ENCODE data around the gene CUZD1. TPM values are rescaled to one million over a fixed set of nuclear protein-coding genes. Genes with fewer than 3 reads are reported as not detected.
A peak's percentile ranks its signal among the peaks of the same experiment; 100 is the strongest.

Gene CUZD1
- total RNA-seq, 2 experiments from 2014 or later, result 1.6 to 1.7 TPM

- intact Hi-C loops (cut with DNase I, micrococcal nuclease), result no loop called here
- no peak overlapping the region for H3K4me3 Mint-ChIP-seq
- ChIA-PET CTCF (no interaction called here), POLR2A (no interaction called here)
- no peak overlapping the region for H3K27ac Mint-ChIP-seq
- no peaks in the 10 kb centered on the region for H3K4me1 Mint-ChIP-seq
- DNase-seq (no peak), ATAC-seq (no peak)
- no peaks in the 10 kb centered on the region for H3K9me3 Mint-ChIP-seq (ENCODE audit: low read depth)
- peaks cover 16% of the 10 kb centered on the region for H3K27me3 Mint-ChIP-seq
- H3K36me3 Mint-ChIP-seq (ENCODE audit: low read depth), result no peaks in the 10 kb centered on the region
These were observed 48.9 kb downstream of the CUZD1 start for GRCh38 chr10:122796796-122797195.

DNA sequence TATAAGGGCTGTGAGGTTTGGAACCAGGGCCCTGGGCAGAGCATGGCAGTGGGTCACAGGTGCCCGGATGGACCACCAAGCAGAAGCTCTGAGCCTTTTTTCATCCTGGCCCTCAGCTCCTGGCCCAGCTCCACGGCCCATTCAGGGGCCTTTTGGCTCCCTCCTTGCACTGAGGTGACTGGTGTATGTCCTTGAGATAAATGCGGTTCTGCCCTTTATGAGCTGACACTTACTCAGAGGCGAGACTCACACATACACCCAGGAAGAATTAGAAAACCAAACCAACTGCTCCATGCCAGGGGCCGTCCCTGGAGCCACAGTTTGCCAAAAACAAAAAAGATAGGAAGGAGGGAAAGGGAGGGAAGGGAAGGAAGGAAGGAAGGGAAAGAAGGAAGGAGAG is 49.7 kb downstream of the CUZD1 start:
- no peak for ATAC-seq
- H3K9me3 Mint-ChIP-seq (ENCODE audit: low read depth), result no peaks in the 10 kb centered on the region
- CTCF ChIA-PET, result interaction anchor here (0.7 kb wide), 1 partner anchor 145 kb away, joined by 3 read pairs; no protein-coding TSS in a partner anchor
- intact Hi-C loops (cut with DNase I, micrococcal nuclease), result no loop called here
- no peak overlapping the region for H3K4me3 Mint-ChIP-seq
- H3K27ac Mint-ChIP-seq, result no peak overlapping the region
- DNase-seq, result no peak
- POLR2A ChIA-PET, result no interaction called here
- no peaks in the 10 kb centered on the region for H3K4me1 Mint-ChIP-seq
- H3K36me3 Mint-ChIP-seq (ENCODE audit: low read depth), result no peaks in the 10 kb centered on the region
- H3K27me3 Mint-ChIP-seq, result peaks cover 16% of the 10 kb centered on the region

DNA sequence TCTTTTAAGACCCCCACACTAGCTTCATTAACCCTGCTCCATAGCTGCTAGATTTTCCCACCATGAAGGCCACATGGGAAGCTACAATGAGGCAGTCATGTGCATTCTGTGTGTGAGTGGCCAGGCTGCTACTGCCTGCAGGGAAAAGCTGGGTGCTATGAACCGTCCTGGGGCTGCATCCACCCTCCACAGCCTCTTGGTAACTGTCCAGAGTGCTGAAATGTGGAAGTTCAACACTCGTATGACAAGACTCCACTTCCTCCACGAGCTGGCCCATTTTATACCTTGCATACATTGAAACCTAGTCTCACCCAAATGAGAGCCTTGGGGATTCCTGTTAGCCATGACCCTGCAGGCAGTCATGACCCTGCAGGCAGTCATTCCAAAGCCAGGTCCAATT is 59.4 kb downstream of the CUZD1 start:
- intact Hi-C loops (cut with DNase I, micrococcal nuclease), result no loop called here
- Mint-ChIP-seq H3K9me3 (ENCODE audit: low read depth) (no peaks in the 10 kb centered on the region), H3K27me3 (peaks cover 15% of the 10 kb centered on the region), H3K4me1 (no peaks in the 10 kb centered on the region), H3K36me3 (ENCODE audit: low read depth) (no peaks in the 10 kb centered on the region), H3K27ac (no peak overlapping the region), H3K4me3 (no peak overlapping the region)
- ATAC-seq, result no peak
- ChIA-PET POLR2A (no interaction called here), CTCF (no interaction called here)
- peak; percentile 10 for DNase-seq

DNA sequence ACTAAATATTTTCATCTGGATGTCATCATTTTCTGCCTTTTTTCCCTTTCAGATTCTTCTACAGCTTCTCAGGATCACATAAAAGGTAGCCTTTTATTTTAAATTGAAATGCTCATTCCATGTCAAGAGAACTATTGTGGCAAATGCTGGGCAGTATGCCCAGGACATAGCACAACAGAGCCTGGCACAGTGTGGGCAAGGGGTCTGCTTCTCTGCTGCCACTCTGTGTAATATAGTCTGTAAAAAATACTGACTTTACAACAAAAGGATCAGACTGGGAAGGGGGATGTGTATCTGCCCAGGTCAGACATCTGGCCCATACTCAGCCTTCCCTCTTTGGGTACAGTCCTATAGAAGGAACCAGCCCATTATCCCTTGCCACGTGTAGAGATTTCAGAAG is 62.7 kb downstream of the CUZD1 start:
- Mint-ChIP-seq H3K4me1 (no peaks in the 10 kb centered on the region), H3K4me3 (no peak overlapping the region), H3K27ac (no peak overlapping the region), H3K27me3 (peaks cover 14% of the 10 kb centered on the region), H3K9me3 (ENCODE audit: low read depth) (no peaks in the 10 kb centered on the region), H3K36me3 (ENCODE audit: low read depth) (no peaks in the 10 kb centered on the region)
- ATAC-seq (no peak), DNase-seq (no peak)
- intact Hi-C loops (cut with DNase I, micrococcal nuclease), result no loop called here
- CTCF ChIA-PET, result no interaction called here
- POLR2A ChIA-PET, result no interaction called here

Other genes starting within 250 kb of the CUZD1 start
- gene C10orf120, start 146.0 kb downstream of the CUZD1 start, total RNA-seq, result not detected
- gene FAM24B, start 33.7 kb upstream of the CUZD1 start, total RNA-seq, result 1 to 10 TPM; 7.0 to 9.5 TPM
- gene FAM24A, start 64.8 kb upstream of the CUZD1 start, total RNA-seq, result not detected
- gene C10orf88, start 108.4 kb upstream of the CUZD1 start, total RNA-seq, result 1 to 10 TPM; 8.6 to 9.0 TPM
- 1 to 10 TPM; 2.8 to 2.9 TPM for gene PSTK, start 134.5 kb upstream of the CUZD1 start, total RNA-seq
- gene IKZF5, start 162.9 kb upstream of the CUZD1 start, total RNA-seq, result 10 to 100 TPM in 1 of 2 experiments, 1 to 10 TPM in 1; 9.4 to 14.1 TPM
- gene ACADSB, start 163.1 kb upstream of the CUZD1 start, total RNA-seq, result 10 to 100 TPM; 24.0 to 25.5 TPM

All from activated CD4-positive, alpha-beta T cell treated with anti-CD3 and anti-CD28 coated beads for 36 hours (primary cell).